K562 (cell line): ENCODE data around the gene TSEN34. TPM values are rescaled to one million over a fixed set of nuclear protein-coding genes. Genes with fewer than 3 reads are reported as not detected.

ENCODE experiments used
- BMI1 ChIP-seq: fragments of 150-350 bp; IDR thresholded peaks from 2 replicates; pipeline ENCODE4 v1.6.1; 2014; ENCODE audit warnings: low read length
- CBFA2T2 ChIP-seq: fragments of 450-650 bp; conservative IDR thresholded peaks from 2 replicates; pipeline ENCODE4 v1.6.1; 2017; ENCODE audit warnings: mild to moderate bottlenecking
- CHD4 ChIP-seq: fragments of 200-600 bp; sonication (generic); IDR thresholded peaks from 3 replicates; pipeline ENCODE4 v1.6.1; 2012; ENCODE audit warnings: low read depth, mild to moderate bottlenecking, mixed read lengths, low read length, inconsistent platforms; ENCODE audit not compliant: insufficient read depth, insufficient replicate concordance, poor library complexity, severe bottlenecking
- KDM1A ChIP-seq, 2 experiments: fragments of 450-650 bp; IDR thresholded peaks; 2 replicates each; pipeline ENCODE4 v1.6.1; 2016; ENCODE audit warnings: mild to moderate bottlenecking in 2 of 2
- L3MBTL2 ChIP-seq: fragments of 450-650 bp; IDR thresholded peaks from 2 replicates; pipeline ENCODE4 v1.6.1; 2016; ENCODE audit warnings: mild to moderate bottlenecking, moderate library complexity
- MAFF ChIP-seq: IDR thresholded peaks from 2 replicates; pipeline ENCODE4 v1.6.1; 2012; ENCODE audit warnings: low read length, improper control_type of control experiment
- NFYB ChIP-seq: IDR thresholded peaks from 2 replicates; pipeline ENCODE4 v1.6.1; 2011; ENCODE audit warnings: mild to moderate bottlenecking, moderate library complexity; ENCODE audit not compliant: insufficient read length; ENCODE audit errors: extremely low read depth
- NR4A1 ChIP-seq, 2 experiments: fragments of 250-450 bp in 1 of 2; fragments of 450-650 bp in 1 of 2; sonication (Bioruptor Pico) in 1 of 2; IDR thresholded peaks; 2 replicates each; pipeline versions ENCODE4 v1.4.0 to v1.6.1; 2016 to 2020; ENCODE audit warnings: mild to moderate bottlenecking in 2 of 2, missing compliant biosample characterization in 1 of 2, missing genetic modification characterization in 1 of 2, moderate library complexity in 1 of 2
- RHOXF2B ChIP-seq: fragments of 250-450 bp; sonication (Bioruptor Pico); conservative IDR thresholded peaks from 2 replicates; pipeline ENCODE4 v1.5.1; 2021
- SMARCB1 ChIP-seq: IDR thresholded peaks from 2 replicates; pipeline ENCODE4 v1.6.1; 2011; ENCODE audit warnings: improper control_type of control experiment, low read depth; ENCODE audit not compliant: insufficient read length
- SRSF7 ChIP-seq: fragments of 200-400 bp; formaldehyde crosslinking; optimal IDR thresholded peaks from 2 replicates; pipeline ENCODE3; 2017; ENCODE audit warnings: mild to moderate bottlenecking, low read depth, low read length
- ZC3H8 ChIP-seq: fragments of 450-650 bp; IDR thresholded peaks from 2 replicates; pipeline ENCODE4 v1.6.1; 2017
- ZFX ChIP-seq: sonication (generic); formaldehyde crosslinking; IDR thresholded peaks from 2 replicates; pipeline ENCODE4 v1.8.0; 2022; ENCODE audit warnings: mild to moderate bottlenecking, missing genetic modification reagents, moderate library complexity
- ZNF124 ChIP-seq: sonication (generic); formaldehyde crosslinking; IDR thresholded peaks from 2 replicates; pipeline ENCODE4 v1.8.1; 2022; ENCODE audit warnings: missing genetic modification reagents
- ZNF232 ChIP-seq: sonication (generic); formaldehyde crosslinking; IDR thresholded peaks from 2 replicates; pipeline ENCODE4 v1.8.0; 2022; ENCODE audit warnings: mild to moderate bottlenecking, missing genetic modification reagents
- ZNF316 ChIP-seq: fragments of 450-650 bp; IDR thresholded peaks from 2 replicates; pipeline ENCODE4 v1.6.1; 2016
- polyA plus RNA-seq, 8 experiments: library from polyadenylated mRNA; depleted of rRNA in 4 of 8; stranded (reverse) in 5 of 8; unstranded in 3 of 8; fragments of >200 nt; fragmentation: Nextera tagmentation in 2 of 8; fragmentation: Illumina TruSeq in 1 of 8; extraction: Ambion mirVana in 2 of 8; extraction: Trizol in 1 of 8; gene quantifications; 2 replicates each; pipeline versions ENCODE4 v1.2.1 to v1.2.3, GENCODE V29; 2011 to 2014; ENCODE audit warnings: inconsistent platforms in 1 of 8, missing spikeins in 1 of 8
- total RNA-seq, 7 experiments: library from RNA; depleted of rRNA in 6 of 7; stranded (reverse); fragments of >200 nt in 6 of 7; fragmentation: Illumina TruSeq in 2 of 7; extraction: Trizol in 2 of 7; gene quantifications; 2 replicates each; pipeline versions ENCODE4 v1.2.1 to v1.2.3, GENCODE V29; 2011 to 2021; ENCODE audit warnings: low replicate concordance in 1 of 7
- TF ChIP-seq, protein P1 (sequence below), 2 experiments: fragments of 450-650 bp in 1 of 2; IDR thresholded peaks; 2 replicates each; pipeline ENCODE4 v1.6.1; 2011 to 2017; ENCODE audit warnings: low read depth in 2 of 2, antibody characterized with exemption in 1 of 2, borderline replicate concordance in 1 of 2, low read length in 1 of 2, mild to moderate bottlenecking in 1 of 2, mixed read lengths in 1 of 2; ENCODE audit not compliant: control insufficient read depth in 1 of 2
- TF ChIP-seq, protein P2 (sequence below): fragments of 450-650 bp; formaldehyde crosslinking; IDR thresholded peaks from 2 replicates; pipeline ENCODE4 v1.4.0; 2020; ENCODE audit warnings: mild to moderate bottlenecking, moderate library complexity
- TF ChIP-seq, protein P3 (sequence below): sonication (generic); formaldehyde crosslinking; IDR thresholded peaks from 2 replicates; pipeline ENCODE4 v1.8.0; 2022; ENCODE audit warnings: missing genetic modification reagents, mild to moderate bottlenecking, moderate library complexity, borderline replicate concordance
- TF ChIP-seq, protein P4 (sequence below): sonication (generic); formaldehyde crosslinking; IDR thresholded peaks from 2 replicates; pipeline ENCODE4 v1.5.0; 2020; ENCODE audit warnings: missing genetic modification reagents
- TF ChIP-seq, protein P5 (sequence below): fragments of 250-450 bp; sonication (Bioruptor Pico); IDR thresholded peaks from 2 replicates; pipeline ENCODE4 v1.4.0; 2020; ENCODE audit warnings: mild to moderate bottlenecking

Gene TSEN34
- total and polyA plus RNA-seq, 9 of the 15 experiments (the other 6 are each of a cell fraction or from before 2014, with no cell fraction given): 3.1 to 57.6 (median 29.5) TPM

DNA sequence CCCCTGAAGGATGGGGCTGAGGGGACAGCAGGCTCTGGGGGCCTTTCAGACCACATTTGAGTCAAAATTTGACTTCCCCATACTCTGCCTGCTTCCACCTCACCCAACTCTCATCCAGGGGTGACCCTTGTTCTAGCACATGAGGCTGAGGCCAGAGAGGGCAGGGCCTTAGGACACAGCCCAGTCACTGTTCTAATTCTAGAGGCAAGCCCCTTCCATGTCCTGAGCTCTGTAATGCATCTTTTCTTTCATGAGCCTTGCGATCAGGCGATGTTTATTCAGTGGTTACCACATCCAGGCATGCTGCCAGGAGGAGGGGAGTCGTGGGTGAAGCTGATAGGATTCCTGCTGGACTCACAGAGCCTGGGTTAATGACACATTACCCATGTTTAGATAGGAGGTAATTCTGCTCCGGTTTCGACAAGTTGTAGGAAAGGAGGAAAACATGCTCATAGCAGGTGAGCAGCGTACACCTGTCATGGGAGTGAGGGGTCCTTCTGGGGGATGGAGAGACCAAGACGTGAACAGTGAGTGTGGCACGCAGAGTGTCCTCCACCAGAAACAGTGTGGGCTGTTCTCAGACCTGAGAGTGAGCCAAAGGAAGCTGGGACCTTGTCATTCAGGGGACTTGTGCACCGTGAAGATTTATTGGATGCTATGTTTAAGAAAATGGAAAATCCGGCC lies 18.8 kb downstream of the TSEN34 start (continued):
- TF ChIP-seq ZC3H8 (no peak), CBFA2T2 (peak; percentile 73), BMI1 (no peak), ZFX (peak; percentile 63), RHOXF2B (no peak), L3MBTL2 (no peak; the same call in 1 of the 2 replicates), NR4A1 (CRISPR knock-in tag; IDR thresholded peaks at IDR 0.05) (no peak), NR4A1 (tag; IDR thresholded peaks at IDR 0.05) (no peak), ZNF124 (CRISPR knock-in tag) (no peak), KDM1A (IDR thresholded peaks at IDR 0.05) (peak in 1 of 2 experiments; percentile 56; a peak in 3 of 4 replicates), NFYB (no peak), SMARCB1 (no peak), MAFF (peak; percentile 25; the same call in 1 of the 2 replicates), SRSF7 (no peak), ZNF232 (CRISPR knock-in tag) (no peak), CHD4 (peak; percentile 43), ZNF316 (no peak)
- TF ChIP-seq, protein P1, sequence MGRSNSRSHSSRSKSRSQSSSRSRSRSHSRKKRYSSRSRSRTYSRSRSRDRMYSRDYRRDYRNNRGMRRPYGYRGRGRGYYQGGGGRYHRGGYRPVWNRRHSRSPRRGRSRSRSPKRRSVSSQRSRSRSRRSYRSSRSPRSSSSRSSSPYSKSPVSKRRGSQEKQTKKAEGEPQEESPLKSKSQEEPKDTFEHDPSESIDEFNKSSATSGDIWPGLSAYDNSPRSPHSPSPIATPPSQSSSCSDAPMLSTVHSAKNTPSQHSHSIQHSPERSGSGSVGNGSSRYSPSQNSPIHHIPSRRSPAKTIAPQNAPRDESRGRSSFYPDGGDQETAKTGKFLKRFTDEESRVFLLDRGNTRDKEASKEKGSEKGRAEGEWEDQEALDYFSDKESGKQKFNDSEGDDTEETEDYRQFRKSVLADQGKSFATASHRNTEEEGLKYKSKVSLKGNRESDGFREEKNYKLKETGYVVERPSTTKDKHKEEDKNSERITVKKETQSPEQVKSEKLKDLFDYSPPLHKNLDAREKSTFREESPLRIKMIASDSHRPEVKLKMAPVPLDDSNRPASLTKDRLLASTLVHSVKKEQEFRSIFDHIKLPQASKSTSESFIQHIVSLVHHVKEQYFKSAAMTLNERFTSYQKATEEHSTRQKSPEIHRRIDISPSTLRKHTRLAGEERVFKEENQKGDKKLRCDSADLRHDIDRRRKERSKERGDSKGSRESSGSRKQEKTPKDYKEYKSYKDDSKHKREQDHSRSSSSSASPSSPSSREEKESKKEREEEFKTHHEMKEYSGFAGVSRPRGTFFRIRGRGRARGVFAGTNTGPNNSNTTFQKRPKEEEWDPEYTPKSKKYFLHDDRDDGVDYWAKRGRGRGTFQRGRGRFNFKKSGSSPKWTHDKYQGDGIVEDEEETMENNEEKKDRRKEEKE (IDR thresholded peaks at IDR 0.05; ENCODE audit: borderline replicate concordance in 1 of 2, control insufficient read depth in 1 of 2, low read depth in 2 of 2, low read length in 1 of 2): no peak
- TF ChIP-seq, protein P2, sequence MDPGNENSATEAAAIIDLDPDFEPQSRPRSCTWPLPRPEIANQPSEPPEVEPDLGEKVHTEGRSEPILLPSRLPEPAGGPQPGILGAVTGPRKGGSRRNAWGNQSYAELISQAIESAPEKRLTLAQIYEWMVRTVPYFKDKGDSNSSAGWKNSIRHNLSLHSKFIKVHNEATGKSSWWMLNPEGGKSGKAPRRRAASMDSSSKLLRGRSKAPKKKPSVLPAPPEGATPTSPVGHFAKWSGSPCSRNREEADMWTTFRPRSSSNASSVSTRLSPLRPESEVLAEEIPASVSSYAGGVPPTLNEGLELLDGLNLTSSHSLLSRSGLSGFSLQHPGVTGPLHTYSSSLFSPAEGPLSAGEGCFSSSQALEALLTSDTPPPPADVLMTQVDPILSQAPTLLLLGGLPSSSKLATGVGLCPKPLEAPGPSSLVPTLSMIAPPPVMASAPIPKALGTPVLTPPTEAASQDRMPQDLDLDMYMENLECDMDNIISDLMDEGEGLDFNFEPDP (CRISPR knock-in tag): no peak
- TF ChIP-seq, protein P3, sequence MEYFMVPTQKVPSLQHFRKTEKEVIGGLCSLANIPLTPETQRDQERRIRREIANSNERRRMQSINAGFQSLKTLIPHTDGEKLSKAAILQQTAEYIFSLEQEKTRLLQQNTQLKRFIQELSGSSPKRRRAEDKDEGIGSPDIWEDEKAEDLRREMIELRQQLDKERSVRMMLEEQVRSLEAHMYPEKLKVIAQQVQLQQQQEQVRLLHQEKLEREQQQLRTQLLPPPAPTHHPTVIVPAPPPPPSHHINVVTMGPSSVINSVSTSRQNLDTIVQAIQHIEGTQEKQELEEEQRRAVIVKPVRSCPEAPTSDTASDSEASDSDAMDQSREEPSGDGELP: peak; percentile 47; the same call in 1 of the 2 replicates
- TF ChIP-seq, protein P4, sequence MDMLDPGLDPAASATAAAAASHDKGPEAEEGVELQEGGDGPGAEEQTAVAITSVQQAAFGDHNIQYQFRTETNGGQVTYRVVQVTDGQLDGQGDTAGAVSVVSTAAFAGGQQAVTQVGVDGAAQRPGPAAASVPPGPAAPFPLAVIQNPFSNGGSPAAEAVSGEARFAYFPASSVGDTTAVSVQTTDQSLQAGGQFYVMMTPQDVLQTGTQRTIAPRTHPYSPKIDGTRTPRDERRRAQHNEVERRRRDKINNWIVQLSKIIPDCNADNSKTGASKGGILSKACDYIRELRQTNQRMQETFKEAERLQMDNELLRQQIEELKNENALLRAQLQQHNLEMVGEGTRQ: no peak
- TF ChIP-seq, protein P5, sequence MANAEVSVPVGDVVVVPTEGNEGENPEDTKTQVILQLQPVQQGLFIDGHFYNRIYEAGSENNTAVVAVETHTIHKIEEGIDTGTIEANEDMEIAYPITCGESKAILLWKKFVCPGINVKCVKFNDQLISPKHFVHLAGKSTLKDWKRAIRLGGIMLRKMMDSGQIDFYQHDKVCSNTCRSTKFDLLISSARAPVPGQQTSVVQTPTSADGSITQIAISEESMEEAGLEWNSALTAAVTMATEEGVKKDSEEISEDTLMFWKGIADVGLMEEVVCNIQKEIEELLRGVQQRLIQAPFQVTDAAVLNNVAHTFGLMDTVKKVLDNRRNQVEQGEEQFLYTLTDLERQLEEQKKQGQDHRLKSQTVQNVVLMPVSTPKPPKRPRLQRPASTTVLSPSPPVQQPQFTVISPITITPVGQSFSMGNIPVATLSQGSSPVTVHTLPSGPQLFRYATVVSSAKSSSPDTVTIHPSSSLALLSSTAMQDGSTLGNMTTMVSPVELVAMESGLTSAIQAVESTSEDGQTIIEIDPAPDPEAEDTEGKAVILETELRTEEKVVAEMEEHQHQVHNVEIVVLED: no peak
